HG03135 (cell line): ENCODE measurements around the gene NUP43.
"Not testable (repeated sequence)": the region's sequence is repeated elsewhere in the genome, so short reads cannot be mapped to it uniquely, and the experiment has no call there.

Source experiments
- ATAC-seq: cut with Tn5 transposase; IDR thresholded peaks from one replicate; pipeline ENCODE4 v1.9.1; 2021; ENCODE audit warnings: mild to moderate bottlenecking, moderate library complexity; ENCODE audit not compliant: unreplicated experiment

NUP43 gene

GRCh38 chr6:149749594-149750135, 3.3 kb upstream of the NUP43 start, which contains the start of gene PCMT1:
TSS of gene PCMT1 (plus strand) at chr6:149749741. CDS start at chr6:149749902, 161 bp downstream.
- ATAC-seq = peak; percentile 79

GRCh38 chr6:149749082-149749593, 2.8 kb upstream of the NUP43 start:
- not testable (repeated sequence) for ATAC-seq

GRCh38 chr6:149745252-149745651, 1.1 kb downstream of the NUP43 start:
- not testable (repeated sequence) for ATAC-seq

GRCh38 chr6:149734915-149735314, 11.4 kb downstream of the NUP43 start:
- ATAC-seq = no peak

GRCh38 chr6:149733089-149733720, 13.1 kb downstream of the NUP43 start:
- no peak for ATAC-seq

- no peak for ATAC-seq
Observed at GRCh38 chr6:149729824-149730223, 16.5 kb downstream of the NUP43 start.

GRCh38 chr6:149728499-149729234, 17.7 kb downstream of the NUP43 start:
- no peak for ATAC-seq

GRCh38 chr6:149727793-149728498, 18.4 kb downstream of the NUP43 start:
- no peak for ATAC-seq

- no peak for ATAC-seq
Observed at GRCh38 chr6:149725785-149726184, 20.5 kb downstream of the NUP43 start.

GRCh38 chr6:149723771-149724417, 22.4 kb downstream of the NUP43 start:
- peak; percentile 61 for ATAC-seq

- ATAC-seq = no peak
Observed at GRCh38 chr6:149723262-149723661, 23.1 kb downstream of the NUP43 start.

GRCh38 chr6:149719531-149719930, 26.8 kb downstream of the NUP43 start:
- ATAC-seq = no peak

GRCh38 chr6:149717588-149718458, 28.5 kb downstream of the NUP43 start, which contains the start of gene LATS1:
TSS of gene LATS1 (minus strand) at chr6:149718101. CDS start at chr6:149702126, 15,975 bp downstream.
- peak; percentile 92 for ATAC-seq

- no peak for ATAC-seq
Observed at GRCh38 chr6:149717255-149717587, 29.1 kb downstream of the NUP43 start.

GRCh38 chr6:149716181-149716963, 30.0 kb downstream of the NUP43 start:
- ATAC-seq = no peak

- ATAC-seq = no peak
Observed at GRCh38 chr6:149714442-149714841, 31.9 kb downstream of the NUP43 start.

- ATAC-seq = no peak
Observed at GRCh38 chr6:149711711-149712110, 34.6 kb downstream of the NUP43 start.

GRCh38 chr6:149701714-149702113, 44.6 kb downstream of the NUP43 start:
- ATAC-seq = no peak

- no peak for ATAC-seq
Observed at GRCh38 chr6:149699150-149699549, 47.2 kb downstream of the NUP43 start.
